IPS-18c (cell line): ENCODE measurements around the gene KRT77.

ENCODE experiments used
- H3K4me3 ChIP-seq: 2 replicates; pipeline ENCODE4 v1.7.0; 2013; ENCODE audit warnings: low read depth, mild to moderate bottlenecking, low read length, moderate library complexity; ENCODE audit not compliant: insufficient read depth
- H3K9me3 ChIP-seq: one replicate; pipeline ENCODE4 v1.6.1; 2013; ENCODE audit warnings: mild to moderate bottlenecking, low read length, moderate library complexity; ENCODE audit not compliant: control insufficient read depth, insufficient read depth

Gene KRT77

DNA sequence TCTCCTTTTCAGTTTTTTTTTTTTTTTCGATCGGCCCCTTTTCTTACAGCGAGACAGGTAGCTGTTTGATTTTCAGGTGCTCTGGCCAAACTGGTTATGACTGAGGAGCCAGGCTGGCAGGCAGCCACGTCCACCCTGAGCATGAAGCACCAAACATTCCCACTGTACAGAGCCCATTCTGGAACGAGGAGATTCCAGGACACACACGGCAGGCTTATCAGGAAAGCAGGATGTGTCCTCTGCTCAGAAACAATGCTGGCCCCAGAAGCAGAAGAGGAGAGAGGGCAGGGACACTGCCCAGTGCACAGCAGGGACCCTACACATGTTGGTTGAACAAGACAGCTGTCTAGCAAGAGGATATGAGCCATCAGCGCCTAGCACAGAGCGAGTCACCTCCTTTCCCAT is 47.6 kb downstream of the KRT77 start:
- H3K4me3 ChIP-seq, result no peak overlapping the region

GRCh38 chr12:52655251-52655650 is 48.1 kb downstream of the KRT77 start:
- no peak overlapping the region for H3K4me3 ChIP-seq
- no peaks in the 10 kb centered on the region for H3K9me3 ChIP-seq

More for the DNA sequence above, 47.6 kb downstream of the KRT77 start:
- H3K9me3 ChIP-seq, result no peaks in the 10 kb centered on the region

GRCh38 chr12:52651726-52652261 is 51.5 kb downstream of the KRT77 start, which contains the start of gene KRT2:
Gene KRT2 (minus strand): TSS chr12:52652211. CDS start chr12:52652142, 69 bp downstream.
- H3K9me3 ChIP-seq, result no peaks in the 10 kb centered on the region
- no peak within 1 kb of the TSS for H3K4me3 ChIP-seq

DNA sequence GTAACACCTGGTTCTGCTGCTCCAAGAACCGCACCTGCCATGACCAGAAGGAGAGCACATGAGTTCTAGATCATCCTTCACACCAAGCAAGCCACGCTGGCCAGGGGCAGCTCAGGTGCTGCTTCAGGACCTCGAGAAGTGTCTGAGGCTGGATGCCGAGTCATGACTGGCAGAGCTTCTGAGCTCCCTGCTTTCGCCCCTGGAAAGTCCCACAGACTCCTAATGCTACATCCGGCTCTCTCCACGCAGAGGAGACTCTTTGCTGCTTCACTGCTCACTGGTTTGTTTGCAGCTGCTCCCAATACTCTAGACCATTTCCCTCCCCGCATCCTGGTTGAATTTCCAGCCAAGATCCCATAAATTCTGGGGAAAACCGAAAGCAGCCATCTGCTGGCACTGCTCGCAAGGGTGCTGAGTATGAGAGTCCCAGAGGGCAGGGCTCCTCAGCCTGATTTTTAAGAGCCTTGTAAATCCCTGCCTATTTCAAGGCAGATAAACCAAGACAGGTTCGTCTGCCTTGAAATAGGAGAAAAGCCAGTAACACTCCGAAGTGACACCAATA is 52.7 kb downstream of the KRT77 start:
- Histone ChIP-seq H3K9me3 (no peaks in the 10 kb centered on the region), H3K4me3 (no peak overlapping the region)

GRCh38 chr12:52649066-52649465 is 54.3 kb downstream of the KRT77 start:
- Histone ChIP-seq H3K9me3 (no peaks in the 10 kb centered on the region), H3K4me3 (no peak overlapping the region)

DNA sequence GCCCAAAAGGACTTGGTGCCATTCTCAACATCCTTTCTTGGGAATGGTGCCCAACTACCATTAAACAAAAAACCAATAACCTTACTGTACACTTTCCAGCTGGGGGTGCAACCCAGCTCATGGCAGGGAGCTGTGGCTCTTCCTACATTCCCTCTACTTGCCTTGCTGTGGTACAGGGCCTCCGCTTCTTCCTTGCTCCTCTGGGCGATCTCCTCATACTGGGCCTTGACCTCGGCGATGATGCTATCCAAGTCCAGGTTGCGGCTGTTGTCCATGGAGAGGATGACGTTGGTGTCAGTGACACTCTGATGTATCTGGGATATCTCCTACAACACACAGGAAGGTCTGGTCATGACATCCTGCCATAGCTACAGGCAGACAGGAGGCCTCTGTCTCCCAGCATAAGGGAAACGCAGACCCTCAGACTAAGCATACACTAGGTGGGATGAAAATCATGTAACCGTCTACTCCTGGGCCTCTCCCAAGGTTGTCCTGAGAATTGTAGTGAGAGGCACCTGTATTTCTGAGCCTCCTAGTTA is 55.2 kb downstream of the KRT77 start:
- Histone ChIP-seq H3K9me3 (no peaks in the 10 kb centered on the region), H3K4me3 (no peak overlapping the region)

DNA sequence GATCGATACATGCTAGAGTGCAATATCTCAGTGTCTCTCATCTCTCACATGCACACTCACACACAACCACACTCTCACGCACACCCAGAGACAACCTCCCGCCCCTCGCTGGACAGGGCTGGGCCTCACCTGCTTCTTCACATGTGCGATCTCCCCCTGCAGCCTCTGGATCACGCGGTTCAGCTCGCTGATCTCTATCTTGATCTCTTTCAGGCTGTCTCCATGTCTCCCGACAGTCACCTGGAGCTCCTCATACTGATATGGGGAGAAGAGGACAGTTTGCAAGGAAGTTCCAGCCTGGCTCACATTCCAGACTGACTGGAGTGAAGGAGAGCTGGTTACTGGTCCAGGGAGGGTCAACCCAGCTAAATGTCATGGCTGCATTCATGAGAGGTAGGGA is 55.7 kb downstream of the KRT77 start:
- no peaks in the 10 kb centered on the region for H3K9me3 ChIP-seq
- H3K4me3 ChIP-seq, result no peak overlapping the region

- Histone ChIP-seq H3K9me3 (no peaks in the 10 kb centered on the region), H3K4me3 (no peak overlapping the region)
These were observed 56.7 kb downstream of the KRT77 start for GRCh38 chr12:52646613-52647012.

GRCh38 chr12:52645982-52646381 is 57.3 kb downstream of the KRT77 start:
- Histone ChIP-seq H3K9me3 (no peaks in the 10 kb centered on the region), H3K4me3 (no peak overlapping the region)

DNA sequence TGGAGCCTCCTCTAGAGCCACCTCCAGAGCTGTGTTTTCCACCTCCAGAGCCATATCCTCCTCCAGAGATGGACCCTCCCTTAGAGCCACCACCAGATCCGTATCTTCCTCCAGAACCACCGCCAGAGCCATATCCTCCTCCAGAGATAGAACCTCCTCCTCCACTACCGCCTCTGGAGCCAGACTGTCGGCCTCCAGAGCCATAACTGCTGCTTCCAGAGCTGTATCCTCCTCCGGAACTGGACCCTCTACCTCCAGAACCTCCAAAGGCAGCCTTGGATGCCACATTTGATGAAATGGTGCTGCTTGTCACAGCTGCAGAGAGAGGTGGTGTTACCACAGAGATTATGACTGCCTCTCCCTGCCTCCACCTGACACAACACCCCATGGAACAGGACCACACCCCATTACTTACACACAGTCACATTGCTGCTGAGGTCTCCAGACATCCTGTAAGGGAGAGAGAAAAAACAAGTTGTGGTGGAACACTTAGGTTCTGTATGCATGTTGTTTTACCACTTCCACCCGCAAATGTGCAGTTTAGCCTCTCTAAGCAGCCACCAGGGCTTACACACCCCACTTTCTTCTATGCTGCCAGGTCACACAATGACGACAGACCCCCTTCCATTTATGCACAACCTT is 58.1 kb downstream of the KRT77 start:
- Histone ChIP-seq H3K4me3 (no peak overlapping the region), H3K9me3 (no peaks in the 10 kb centered on the region)

DNA sequence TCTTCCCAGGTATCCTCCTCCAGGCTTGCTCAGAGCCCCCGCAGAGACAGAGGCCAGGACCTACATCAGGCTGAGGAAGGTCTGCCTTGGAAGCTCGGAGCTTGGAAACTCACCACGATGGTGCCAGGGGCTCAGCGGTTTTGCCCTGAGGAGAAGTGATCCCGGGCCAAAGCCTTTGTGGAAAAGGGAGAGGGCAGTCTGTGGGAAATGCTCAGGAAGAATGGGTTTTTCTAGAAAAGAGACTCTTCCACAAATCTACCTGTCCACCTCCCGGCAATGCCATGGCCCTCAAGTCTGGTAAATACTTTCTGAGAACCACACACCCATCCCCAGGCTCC is 59.3 kb downstream of the KRT77 start:
- H3K4me3 ChIP-seq, result no peak overlapping the region
- no peaks in the 10 kb centered on the region for H3K9me3 ChIP-seq

- Histone ChIP-seq H3K9me3 (no peaks in the 10 kb centered on the region), H3K4me3 (no peak overlapping the region)
These were observed 59.9 kb downstream of the KRT77 start for GRCh38 chr12:52643233-52644077.

GRCh38 chr12:52641468-52641867 is 61.9 kb downstream of the KRT77 start:
- no peaks in the 10 kb centered on the region for H3K9me3 ChIP-seq
- no peak overlapping the region for H3K4me3 ChIP-seq
